Panc1 (cell line): ENCODE results near the gene KRTAP10-4. TPM values are rescaled to one million over a fixed set of nuclear protein-coding genes. Genes with fewer than 3 reads are reported as not detected.
"Not testable (repeated sequence)": the region's sequence is repeated elsewhere in the genome, so short reads cannot be mapped to it uniquely, and the experiment has no call there.

ENCODE experiments used
- ATAC-seq: fragments of 200-7000 bp; cut with Tn5 transposase; 2 replicates; pipeline ENCODE4 v1.9.1; 2020; ENCODE audit warnings: mild to moderate bottlenecking, moderate library complexity
- BruUV-seq: library from RNA; stranded (reverse); fragments of 400-500 nt; replicated peaks from 2 replicates; lab custom pipeline; 2021; lab: Mats Ljungman, UMichigan
- CTCF ChIA-PET: fragments of 300-600 bp; sonication (Branson Sonifier 250); formaldehyde crosslinking; loops from one replicate; lab custom pipeline; 2022; ENCODE audit warnings: antibody characterized with exemption; lab: Charles Lee
- POLR2A ChIA-PET: fragments of 300-600 bp; sonication (Branson Sonifier 250); formaldehyde crosslinking; loops from one replicate; lab custom pipeline; 2022; ENCODE audit warnings: antibody characterized with exemption; lab: Charles Lee
- DNase-seq: peaks from one replicate; pipeline ENCODE4 v3.0.0-alpha.2; 2010; ENCODE audit warnings: low read depth, low spot score
- H3K27ac ChIP-seq: 2 replicates; pipeline ENCODE4 v1.5.1; 2011; ENCODE audit warnings: mild to moderate bottlenecking, low read length, inconsistent platforms
- H3K27me3 ChIP-seq: fragments of 200-500 bp; sonication (Bioruptor generic); 2 replicates; pipeline ENCODE4 v1.6.0; 2014; ENCODE audit warnings: low read length, inconsistent platforms; ENCODE audit not compliant: control insufficient read depth, insufficient read depth
- H3K36me3 ChIP-seq: fragments of 200-500 bp; sonication (Bioruptor generic); 2 replicates; pipeline ENCODE4 v1.5.1; 2014; ENCODE audit warnings: inconsistent platforms, mild to moderate bottlenecking, low read length, moderate library complexity; ENCODE audit not compliant: control insufficient read depth, insufficient read depth
- H3K4me1 ChIP-seq: 2 replicates; pipeline ENCODE4 v1.5.1; 2011; ENCODE audit warnings: inconsistent platforms, mild to moderate bottlenecking, low read length, moderate library complexity; ENCODE audit not compliant: control insufficient read depth, insufficient read depth
- H3K4me3 ChIP-seq, 2 experiments: 2 replicates each; pipeline ENCODE4 v1.5.1; 2011 to 2012; ENCODE audit warnings: low read depth in 2 of 2, low read length in 2 of 2, mild to moderate bottlenecking in 2 of 2, inconsistent platforms in 1 of 2, moderate library complexity in 1 of 2
- H3K9me3 ChIP-seq: fragments of 200-500 bp; sonication (Bioruptor generic); 2 replicates; pipeline ENCODE4 v1.5.1; 2014; ENCODE audit warnings: low read depth, mild to moderate bottlenecking, inconsistent platforms, low read length, moderate library complexity; ENCODE audit not compliant: control insufficient read depth, insufficient read depth
- POLR2AphosphoS5 ChIP-seq: IDR thresholded peaks from 2 replicates; pipeline ENCODE4 v1.6.1; 2012; ENCODE audit warnings: mild to moderate bottlenecking, low read depth, low read length, moderate library complexity
- SIN3A ChIP-seq: IDR thresholded peaks from 2 replicates; pipeline ENCODE4 v1.6.1; 2012; ENCODE audit warnings: low read depth, mild to moderate bottlenecking, low read length, moderate library complexity, borderline replicate concordance; ENCODE audit not compliant: insufficient read depth
- TCF7L2 ChIP-seq: IDR thresholded peaks from 2 replicates; pipeline ENCODE4 v1.6.1; 2011; ENCODE audit warnings: mild to moderate bottlenecking, low read depth, low read length, inconsistent platforms
- in situ Hi-C: cut with HindIII; loops from 2 replicates; pipeline ENCODE4 v1.10.0; 2016; ENCODE audit warnings: low sequenced_read_pairs, low pct_unique_long_range_greater_than_20kb
- intact Hi-C: fragments of 100-400 bp; cut with micrococcal nuclease; formaldehyde crosslinking; loops from one replicate; pipeline ENCODE4 v1.10.0; 2022; ENCODE audit not compliant: unreplicated experiment
- total RNA-seq: library from RNA; stranded (reverse); gene quantifications from one replicate; pipeline ENCODE4 v1.2.1, GENCODE V29; 2021; ENCODE audit not compliant: unreplicated experiment
- TF ChIP-seq, protein P1 (sequence below): fragments of 450-650 bp; IDR thresholded peaks from 2 replicates; pipeline ENCODE4 v1.5.1; 2017; ENCODE audit warnings: mild to moderate bottlenecking
- TF ChIP-seq, protein P2 (sequence below), 2 experiments: IDR thresholded peaks; 2 replicates each; pipeline ENCODE4 v1.6.1; 2011 to 2012; ENCODE audit warnings: low read depth in 2 of 2, control low read depth in 1 of 2, low read length in 1 of 2, mild to moderate bottlenecking in 1 of 2, moderate library complexity in 1 of 2; ENCODE audit not compliant: insufficient read depth in 1 of 2

The KRTAP10-4 gene
- total RNA-seq, 1 experiment from 2014 or later, result not detected

DNA sequence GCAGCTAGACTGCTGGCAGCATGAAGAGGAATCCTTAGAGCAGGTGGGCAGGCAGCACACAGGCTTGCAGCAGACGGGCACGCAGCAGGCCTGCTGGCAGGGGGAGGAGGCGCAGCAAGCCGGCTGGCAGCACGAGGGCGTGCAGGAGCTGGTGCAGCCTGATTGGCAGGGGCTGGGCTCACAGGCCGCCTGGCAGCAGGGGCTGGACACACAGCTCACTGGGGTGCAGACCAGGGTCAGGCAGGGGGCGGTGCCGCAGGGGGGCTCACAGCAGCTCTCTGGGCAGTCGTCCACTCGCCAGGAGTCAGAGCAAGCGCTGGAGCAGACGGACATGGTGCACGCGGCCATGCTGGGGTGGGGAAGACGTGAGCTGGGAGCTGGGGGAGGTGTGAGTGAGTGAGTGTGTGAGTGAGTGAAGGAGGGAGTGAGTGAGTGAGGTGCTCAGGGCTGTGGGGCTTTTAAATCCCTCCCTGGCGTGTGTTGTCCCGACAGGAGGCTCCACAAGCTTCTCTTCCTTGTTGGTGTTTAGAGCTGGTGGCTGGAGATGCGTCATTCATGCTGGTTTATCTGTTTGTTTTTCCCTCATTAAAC is 6.8 kb downstream of the KRTAP10-4 start, which contains the start of gene KRTAP10-5:
Gene KRTAP10-5, minus strand, starts transcription at position 374 of the 591 bp plus-strand sequence. Its CDS starts 26 bp downstream, at position 348.
- H3K36me3 ChIP-seq, H3K27me3 ChIP-seq, in situ Hi-C loops, H3K4me1 ChIP-seq, POLR2A ChIA-PET, DNase-seq, H3K27ac ChIP-seq, intact Hi-C loops, H3K9me3 ChIP-seq, BruUV-seq: not testable (repeated sequence)
- TF ChIP-seq, protein P1, sequence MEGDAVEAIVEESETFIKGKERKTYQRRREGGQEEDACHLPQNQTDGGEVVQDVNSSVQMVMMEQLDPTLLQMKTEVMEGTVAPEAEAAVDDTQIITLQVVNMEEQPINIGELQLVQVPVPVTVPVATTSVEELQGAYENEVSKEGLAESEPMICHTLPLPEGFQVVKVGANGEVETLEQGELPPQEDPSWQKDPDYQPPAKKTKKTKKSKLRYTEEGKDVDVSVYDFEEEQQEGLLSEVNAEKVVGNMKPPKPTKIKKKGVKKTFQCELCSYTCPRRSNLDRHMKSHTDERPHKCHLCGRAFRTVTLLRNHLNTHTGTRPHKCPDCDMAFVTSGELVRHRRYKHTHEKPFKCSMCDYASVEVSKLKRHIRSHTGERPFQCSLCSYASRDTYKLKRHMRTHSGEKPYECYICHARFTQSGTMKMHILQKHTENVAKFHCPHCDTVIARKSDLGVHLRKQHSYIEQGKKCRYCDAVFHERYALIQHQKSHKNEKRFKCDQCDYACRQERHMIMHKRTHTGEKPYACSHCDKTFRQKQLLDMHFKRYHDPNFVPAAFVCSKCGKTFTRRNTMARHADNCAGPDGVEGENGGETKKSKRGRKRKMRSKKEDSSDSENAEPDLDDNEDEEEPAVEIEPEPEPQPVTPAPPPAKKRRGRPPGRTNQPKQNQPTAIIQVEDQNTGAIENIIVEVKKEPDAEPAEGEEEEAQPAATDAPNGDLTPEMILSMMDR, result 0 out of 2 replicates have a peak, but pooled peaks have one; percentile 14
- CTCF ChIA-PET, result interaction anchor here (0.7 kb wide), 2 partner anchors 31 to 91 kb away, joined by 3 to 4 read pairs; no protein-coding TSS in a partner anchor
- ATAC-seq, result peak; percentile 74
- H3K4me3 ChIP-seq, result peak within 1 kb of the TSS in 1 of 2 experiments; percentile 24; a peak in 1 of 4 replicates

DNA sequence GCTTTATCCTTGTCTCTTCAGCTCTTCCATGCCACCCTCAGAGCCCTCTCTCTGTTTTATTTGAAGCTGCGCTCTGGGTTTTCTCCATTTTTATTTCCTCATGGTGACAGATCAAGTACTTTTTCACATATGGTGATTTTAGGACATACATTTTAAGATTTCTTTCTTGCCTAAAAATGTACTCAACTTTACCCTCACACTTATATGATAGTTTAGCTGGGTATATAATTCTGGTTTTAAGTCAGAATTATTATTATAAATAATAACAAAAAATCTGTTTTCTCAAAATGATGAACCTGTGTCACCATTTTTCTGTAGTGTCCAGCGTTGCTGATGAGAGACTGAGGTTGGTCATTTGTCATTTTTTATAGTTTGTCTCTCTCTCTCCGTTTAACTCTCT is 7.6 kb downstream of the KRTAP10-4 start:
- ATAC-seq, result no peak
- ChIA-PET CTCF (no interaction called here), POLR2A (no interaction called here)
- intact Hi-C loops (no loop called here), in situ Hi-C loops (no loop called here)
- Histone ChIP-seq H3K4me1 (peaks cover 4% of the 10 kb centered on the region; the same call in 1 of the 2 replicates), H3K36me3 (no peaks in the 10 kb centered on the region), H3K4me3 (no peak overlapping the region), H3K27ac (no peak overlapping the region), H3K9me3 (0 out of 2 replicates have a peak, but pooled peaks cover 7% of the 10 kb centered on the region), H3K27me3 (peaks cover 4% of the 10 kb centered on the region)
- no TSS peak for BruUV-seq
- TF ChIP-seq, protein P2, sequence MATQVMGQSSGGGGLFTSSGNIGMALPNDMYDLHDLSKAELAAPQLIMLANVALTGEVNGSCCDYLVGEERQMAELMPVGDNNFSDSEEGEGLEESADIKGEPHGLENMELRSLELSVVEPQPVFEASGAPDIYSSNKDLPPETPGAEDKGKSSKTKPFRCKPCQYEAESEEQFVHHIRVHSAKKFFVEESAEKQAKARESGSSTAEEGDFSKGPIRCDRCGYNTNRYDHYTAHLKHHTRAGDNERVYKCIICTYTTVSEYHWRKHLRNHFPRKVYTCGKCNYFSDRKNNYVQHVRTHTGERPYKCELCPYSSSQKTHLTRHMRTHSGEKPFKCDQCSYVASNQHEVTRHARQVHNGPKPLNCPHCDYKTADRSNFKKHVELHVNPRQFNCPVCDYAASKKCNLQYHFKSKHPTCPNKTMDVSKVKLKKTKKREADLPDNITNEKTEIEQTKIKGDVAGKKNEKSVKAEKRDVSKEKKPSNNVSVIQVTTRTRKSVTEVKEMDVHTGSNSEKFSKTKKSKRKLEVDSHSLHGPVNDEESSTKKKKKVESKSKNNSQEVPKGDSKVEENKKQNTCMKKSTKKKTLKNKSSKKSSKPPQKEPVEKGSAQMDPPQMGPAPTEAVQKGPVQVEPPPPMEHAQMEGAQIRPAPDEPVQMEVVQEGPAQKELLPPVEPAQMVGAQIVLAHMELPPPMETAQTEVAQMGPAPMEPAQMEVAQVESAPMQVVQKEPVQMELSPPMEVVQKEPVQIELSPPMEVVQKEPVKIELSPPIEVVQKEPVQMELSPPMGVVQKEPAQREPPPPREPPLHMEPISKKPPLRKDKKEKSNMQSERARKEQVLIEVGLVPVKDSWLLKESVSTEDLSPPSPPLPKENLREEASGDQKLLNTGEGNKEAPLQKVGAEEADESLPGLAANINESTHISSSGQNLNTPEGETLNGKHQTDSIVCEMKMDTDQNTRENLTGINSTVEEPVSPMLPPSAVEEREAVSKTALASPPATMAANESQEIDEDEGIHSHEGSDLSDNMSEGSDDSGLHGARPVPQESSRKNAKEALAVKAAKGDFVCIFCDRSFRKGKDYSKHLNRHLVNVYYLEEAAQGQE (IDR thresholded peaks at IDR 0.05; ENCODE audit: insufficient read depth in 1 of 2, low read depth in 2 of 2, low read length in 1 of 2), result no peak
- TF ChIP-seq, protein P1, result no peak
- TF ChIP-seq SIN3A (no peak), POLR2AphosphoS5 (no peak), TCF7L2 (no peak)
- no peak for DNase-seq
